ENCODE results near the gene BATF3.

DNA sequence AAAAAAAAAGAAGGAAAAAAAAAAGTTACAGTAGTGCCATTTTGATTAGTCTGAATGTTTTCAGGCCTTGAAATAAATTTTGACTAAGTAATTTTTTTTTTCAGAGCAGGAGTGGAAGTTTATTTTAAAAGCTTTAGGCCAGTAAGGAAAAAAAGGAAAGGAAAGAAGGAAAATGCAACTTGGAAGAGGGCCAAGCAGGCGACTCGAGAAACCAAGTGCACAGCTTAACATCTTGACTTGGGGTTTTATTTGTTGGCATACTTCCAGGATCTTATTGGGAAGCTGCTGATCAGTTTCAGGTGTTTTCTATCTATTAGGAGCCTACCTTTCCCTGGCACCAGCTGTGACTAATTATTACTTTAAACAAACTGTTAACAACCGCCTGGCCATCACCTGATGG, 49.4 kb downstream of the BATF3 start:
- TF ChIP-seq, protein P1, sequence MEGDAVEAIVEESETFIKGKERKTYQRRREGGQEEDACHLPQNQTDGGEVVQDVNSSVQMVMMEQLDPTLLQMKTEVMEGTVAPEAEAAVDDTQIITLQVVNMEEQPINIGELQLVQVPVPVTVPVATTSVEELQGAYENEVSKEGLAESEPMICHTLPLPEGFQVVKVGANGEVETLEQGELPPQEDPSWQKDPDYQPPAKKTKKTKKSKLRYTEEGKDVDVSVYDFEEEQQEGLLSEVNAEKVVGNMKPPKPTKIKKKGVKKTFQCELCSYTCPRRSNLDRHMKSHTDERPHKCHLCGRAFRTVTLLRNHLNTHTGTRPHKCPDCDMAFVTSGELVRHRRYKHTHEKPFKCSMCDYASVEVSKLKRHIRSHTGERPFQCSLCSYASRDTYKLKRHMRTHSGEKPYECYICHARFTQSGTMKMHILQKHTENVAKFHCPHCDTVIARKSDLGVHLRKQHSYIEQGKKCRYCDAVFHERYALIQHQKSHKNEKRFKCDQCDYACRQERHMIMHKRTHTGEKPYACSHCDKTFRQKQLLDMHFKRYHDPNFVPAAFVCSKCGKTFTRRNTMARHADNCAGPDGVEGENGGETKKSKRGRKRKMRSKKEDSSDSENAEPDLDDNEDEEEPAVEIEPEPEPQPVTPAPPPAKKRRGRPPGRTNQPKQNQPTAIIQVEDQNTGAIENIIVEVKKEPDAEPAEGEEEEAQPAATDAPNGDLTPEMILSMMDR (IDR thresholded peaks at IDR 0.05; ENCODE audit: insufficient read depth, low read length, poor library complexity, severe bottlenecking): no peak
- no peak for TF ChIP-seq EZH2phosphoT487 (conservative IDR thresholded peaks at IDR 0.05; ENCODE audit: low read length)

Data from SU-DHL-6 (cell line).